AML-193 (cell line): ENCODE data around the gene FADS3.

Experiments used
- DNase-seq, 2 experiments: peaks; one replicate each; lab custom pipeline; 2025; lab: John Stamatoyannopoulos, UW

Gene FADS3

DNA sequence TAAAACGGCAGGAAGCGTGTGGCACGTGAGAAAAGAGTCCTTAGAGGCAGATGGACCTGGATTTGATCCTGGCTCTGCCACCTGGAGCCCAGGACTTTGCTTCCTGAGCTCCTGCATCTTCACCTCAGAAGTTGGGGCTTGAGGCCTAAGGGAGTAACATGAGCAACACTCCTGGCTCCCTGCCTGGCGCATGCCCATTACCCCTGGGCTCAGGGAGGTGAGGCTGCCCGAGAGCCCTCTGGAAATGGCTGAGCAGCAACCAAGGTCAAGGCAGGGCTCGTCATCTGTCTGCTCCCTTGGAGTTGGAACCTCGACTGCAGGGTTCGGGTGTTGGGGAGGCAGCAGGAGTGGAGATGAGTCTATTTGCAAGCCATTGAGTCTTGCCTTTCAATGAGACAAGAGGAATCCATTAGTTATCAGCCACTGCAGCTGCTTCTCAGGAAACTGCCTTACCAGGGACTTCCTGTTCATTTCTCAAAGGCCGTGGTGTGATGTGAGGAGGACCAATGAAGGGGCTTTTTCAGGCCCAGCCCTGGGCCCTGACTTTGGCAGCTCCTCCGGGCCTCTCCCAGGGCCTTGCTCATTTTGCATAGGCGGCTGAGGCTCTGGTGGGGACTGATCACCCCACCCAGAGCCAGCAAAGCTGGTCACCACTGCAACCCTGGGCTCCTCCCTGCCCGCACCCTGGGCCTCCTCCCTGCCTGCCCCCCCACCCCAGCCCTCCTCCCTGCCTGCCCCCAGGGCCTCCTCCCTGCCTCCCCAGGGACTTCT is 56.9 kb downstream of the FADS3 start:
- peak; percentile 83 to 91 for DNase-seq

DNA sequence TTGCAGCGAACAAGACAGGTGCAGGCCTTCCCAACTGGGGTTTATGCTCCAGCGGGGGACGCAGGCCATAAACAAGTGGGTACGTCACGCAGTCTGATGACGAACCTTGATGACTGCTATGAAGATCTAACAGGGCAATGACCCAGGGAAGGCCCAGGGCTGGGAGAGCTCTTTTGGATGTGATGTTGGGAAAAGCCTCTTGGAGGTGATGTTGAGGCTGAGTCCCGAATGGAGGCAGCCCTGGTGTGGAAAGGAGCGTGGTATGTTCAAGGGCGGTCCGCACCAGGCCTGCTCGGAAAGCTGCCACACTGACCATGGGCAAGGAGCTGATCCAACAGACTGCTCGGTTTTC is 57.4 kb downstream of the FADS3 start:
- DNase-seq: no peak

DNA sequence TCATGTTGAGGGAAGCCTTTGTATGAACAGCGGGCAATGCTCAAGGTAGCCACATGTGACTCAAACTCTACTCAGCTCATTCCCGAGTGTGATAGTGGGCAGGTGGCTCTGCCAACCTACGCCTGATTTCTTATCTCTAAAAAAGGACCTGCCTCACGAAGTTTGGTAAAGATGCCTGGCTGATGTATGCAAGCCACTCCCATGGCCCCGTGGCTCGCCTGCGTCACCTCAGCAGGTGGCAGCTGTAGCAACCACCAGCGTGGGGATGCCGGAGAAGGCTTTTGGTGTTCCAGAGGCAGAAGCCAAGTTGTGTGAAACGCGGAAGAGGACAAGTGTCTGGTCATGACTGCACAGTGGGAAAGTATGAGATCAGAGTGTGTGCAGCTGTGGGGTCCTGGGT is 57.9 kb downstream of the FADS3 start:
- no peak for DNase-seq

DNA sequence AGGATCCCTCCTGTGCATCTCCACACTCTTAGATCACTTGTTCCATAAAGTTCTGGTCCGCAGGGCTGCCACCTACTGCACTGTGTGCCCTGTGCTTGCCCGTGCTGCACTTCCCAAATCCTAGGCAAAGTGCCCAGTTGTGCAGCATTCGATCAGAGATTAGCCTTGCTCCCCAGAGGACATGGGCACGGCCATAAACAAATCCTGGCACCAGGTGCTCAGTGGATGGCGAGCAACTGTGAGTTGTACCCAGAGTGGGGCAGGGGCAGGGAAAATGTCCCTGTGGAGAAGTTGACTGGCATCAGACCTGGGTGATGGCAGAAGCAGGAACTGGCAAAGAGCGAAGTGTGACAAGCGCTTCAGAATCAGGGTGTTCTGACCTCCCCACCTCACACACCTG is 58.6 kb downstream of the FADS3 start:
- DNase-seq: no peak

DNA sequence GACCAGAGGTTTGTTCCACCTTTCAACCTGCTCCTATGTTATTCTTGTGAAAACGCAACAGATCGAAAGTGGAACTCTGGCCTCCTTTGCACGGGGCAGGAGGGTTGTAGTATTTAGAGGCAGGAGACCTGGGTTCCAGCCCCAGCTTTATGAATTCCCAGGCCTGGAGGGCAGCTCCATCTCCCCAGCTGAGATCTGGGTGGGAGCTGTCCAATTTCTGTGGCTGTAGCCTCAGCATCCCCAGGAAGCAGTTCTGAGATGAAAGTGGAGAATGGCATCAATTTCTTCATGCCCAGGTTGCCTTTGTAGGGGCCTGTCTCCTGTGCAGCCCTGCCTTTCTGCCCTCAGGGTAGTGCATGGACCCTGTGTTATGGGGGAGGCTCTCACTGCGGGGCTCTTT is 59.1 kb downstream of the FADS3 start:
- no peak for DNase-seq

DNA sequence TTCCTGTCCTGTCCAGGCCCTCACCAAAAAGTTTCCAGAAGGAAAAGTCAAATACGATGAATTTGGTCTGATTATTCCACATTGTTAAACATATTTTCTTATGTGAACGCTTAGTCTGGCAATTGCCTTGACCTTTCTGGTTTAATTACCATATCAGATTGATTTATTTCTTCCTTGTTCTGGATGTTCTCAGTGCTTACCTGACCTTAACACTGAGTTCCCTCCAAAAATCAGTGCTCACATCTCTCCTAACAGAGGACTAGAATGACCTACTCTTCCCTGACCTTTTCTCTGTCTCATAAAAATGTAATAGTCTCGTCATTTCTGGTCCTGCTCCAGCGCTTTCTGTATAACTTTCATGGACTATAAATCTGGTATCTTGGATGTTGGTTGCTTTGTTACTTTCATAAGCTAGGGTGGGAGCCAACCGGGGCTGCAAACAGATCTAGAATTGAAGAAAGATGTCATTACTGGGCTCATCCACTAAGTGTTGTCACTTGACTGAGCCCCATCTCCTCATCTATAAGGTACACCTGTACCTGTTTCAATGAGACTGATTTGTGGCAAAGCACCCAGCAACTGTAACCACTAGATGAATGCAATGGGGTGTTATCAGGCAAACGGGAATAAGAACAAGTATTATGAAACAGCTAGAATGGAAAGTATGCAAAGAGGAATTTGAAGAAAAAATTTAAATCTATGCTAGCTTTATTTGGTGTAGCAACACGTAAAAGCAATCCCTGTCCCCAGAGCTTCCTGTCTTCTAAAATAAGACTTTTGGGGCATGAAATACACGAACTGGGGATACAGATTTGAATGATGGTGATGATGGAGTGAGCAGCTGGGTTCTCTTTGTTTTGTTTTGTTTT is 60.9 kb downstream of the FADS3 start:
- DNase-seq: no peak

DNA sequence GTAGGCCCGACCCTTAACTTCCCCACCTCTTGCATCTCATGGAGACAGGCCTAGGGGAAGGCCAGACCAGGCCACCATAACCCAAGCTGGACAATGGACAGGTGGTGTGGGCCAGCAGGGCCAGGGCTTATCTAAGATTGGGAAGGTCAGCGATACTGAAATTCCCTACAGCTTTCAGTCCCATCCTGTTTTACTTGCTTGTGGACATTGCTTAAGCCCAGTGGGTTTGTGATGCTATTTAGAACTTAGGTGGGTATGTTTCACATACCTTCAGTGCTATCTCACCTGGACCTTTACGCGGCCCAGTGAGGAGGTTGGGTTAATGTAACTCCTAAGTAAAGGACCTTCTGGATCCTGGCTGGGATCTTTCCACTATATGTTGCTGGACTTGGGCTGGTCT is 61.5 kb downstream of the FADS3 start:
- DNase-seq: no peak

DNA sequence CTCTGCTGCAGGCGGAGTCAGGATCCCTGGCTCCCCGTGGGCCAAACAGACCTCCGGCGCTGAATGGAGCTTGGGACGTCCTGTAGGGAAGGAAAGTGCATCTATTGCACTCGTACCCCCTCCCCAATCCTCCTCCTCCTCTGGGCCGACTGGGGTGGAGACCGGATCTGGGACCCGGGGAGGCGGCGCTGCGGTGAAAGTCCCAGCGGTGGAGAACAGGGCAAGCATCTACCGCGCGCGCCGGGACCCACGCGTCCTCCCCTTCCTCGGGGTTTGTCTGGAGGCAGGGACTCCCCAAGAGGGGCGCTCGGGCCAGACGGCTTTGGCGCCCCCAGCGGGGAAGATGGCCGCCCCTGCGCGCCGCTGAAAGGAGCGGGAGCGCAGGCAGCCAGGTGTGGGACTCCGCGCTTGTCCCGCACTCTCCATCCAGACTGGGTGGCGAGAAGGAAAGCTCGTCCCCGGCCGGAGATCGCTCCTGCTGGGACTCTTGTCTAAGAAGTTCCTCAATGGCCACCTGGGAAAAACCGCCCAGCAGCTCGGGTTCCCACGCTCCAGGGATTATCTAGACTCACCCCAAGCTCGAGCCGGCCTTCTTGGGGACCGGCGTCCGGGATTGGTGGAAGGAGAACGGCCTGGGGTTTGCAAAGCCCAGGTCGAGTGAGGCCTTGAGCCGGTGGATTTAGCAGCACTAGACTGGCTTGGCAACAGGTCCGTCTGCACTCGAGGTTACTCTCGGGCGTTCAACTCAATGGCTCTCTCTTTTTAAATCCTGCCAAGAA is 62.5 kb downstream of the FADS3 start:
- peak in 1 of 2 experiments; percentile 22 for DNase-seq

DNA sequence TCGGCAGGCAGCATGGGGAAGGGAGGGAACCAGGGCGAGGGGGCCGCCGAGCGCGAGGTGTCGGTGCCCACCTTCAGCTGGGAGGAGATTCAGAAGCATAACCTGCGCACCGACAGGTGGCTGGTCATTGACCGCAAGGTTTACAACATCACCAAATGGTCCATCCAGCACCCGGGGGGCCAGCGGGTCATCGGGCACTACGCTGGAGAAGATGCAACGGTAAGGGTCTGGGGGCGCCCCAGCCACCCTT is 63.0 kb downstream of the FADS3 start:
- DNase-seq: no peak

DNA sequence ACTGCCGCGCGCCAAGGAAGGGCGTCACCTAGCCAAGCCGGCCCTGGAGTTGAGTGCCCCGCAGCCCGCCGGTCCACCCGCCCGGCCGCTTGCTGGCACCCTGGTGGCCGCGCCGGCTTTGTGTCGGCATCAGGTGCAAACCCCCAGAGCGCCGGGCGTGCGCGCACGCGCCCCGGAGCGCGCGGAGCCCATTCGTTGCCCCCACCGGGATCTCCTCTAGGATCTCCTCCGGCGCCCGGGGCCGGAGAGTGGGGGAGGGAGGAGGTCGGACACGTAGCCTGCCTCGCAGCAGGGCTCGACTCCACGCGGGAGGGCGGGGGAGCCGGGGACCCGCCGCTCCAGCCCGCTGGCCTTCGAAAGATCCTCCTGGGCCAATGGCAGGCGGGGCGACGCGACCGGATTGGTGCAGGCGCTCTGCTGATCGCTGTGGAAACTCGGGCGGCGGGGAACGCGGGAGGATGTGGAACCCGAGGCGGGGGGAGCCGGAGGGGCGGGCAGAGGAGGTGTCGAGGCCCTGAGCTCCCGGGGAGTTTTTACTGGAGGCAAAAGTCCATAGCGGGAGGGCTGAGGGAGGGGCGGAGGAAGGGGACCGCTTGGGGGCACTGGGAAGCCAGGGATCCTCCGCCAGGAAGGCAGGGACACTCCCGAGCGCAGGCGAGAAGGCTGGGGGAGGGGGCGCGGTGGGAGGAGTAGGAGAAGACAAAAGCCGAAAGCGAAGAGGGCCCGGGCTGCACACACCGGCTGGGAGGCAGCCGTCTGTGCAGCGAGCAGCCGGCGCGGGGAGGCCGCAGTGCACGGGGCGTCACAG is 63.6 kb downstream of the FADS3 start, which contains the start of gene FADS2:
FADS2 (plus strand) TSS at position 730 of the 808 bp plus-strand sequence. CDS start 91 bp downstream, outside the sequence.
- DNase-seq: peak; percentile 83 to 88

DNA sequence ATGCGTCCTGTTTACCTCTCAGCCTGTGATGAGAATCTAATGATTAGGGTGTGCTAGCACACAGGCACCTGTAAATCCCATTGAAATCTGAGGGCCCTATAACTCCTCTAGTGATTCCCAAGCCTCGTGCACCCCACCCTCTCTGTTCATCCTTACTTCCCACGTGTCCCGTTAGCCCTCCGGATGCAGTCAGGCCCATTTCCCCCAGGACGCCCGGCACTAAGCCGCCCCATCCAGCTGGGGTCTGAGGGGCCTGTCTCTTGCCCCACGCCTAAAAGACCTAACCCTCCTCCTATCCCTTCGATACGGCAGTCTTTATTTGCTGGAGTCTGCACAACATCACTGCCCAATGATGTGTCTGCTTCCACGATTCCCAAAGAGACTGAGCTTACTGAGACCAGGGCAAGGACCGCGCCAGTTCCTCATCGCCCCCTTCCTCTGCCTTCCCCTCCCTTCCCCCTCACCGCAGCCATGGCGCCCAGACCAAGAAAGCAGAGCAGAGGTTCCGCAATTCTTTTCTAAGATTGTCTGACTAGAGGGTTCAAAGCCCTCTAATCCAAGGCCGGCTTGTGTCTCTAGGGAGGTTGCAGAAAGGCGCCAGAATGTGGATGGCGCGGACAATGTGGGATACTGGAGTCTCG is 64.3 kb downstream of the FADS3 start:
- DNase-seq: peak; percentile 51 to 67
